Non-pigmented ciliary epithelial cell (primary cell): ENCODE data around the gene PCGF1.

Experiments used
- DNase-seq: peaks from one replicate; pipeline ENCODE4 v3.0.0-alpha.2; 2010; ENCODE audit warnings: low read depth

PCGF1 gene

GRCh38 chr2:74515271-74515980, 7.9 kb upstream of the PCGF1 start:
- DNase-seq: no peak

GRCh38 chr2:74514368-74515270, 7.1 kb upstream of the PCGF1 start, which contains the start of gene TLX2:
Gene TLX2 (plus strand): TSS chr2:74514450. CDS start chr2:74514807, 357 bp downstream.
- no peak for DNase-seq

- no peak for DNase-seq
These were observed 6.3 kb upstream of the PCGF1 start for GRCh38 chr2:74513605-74514367.

GRCh38 chr2:74512744-74513604, 5.5 kb upstream of the PCGF1 start:
- DNase-seq: no peak

GRCh38 chr2:74511104-74511989, 3.9 kb upstream of the PCGF1 start:
- no peak for DNase-seq

GRCh38 chr2:74510272-74510671, 2.8 kb upstream of the PCGF1 start:
- no peak for DNase-seq

GRCh38 chr2:74507926-74508520, 528 bp upstream of the PCGF1 start:
- no peak for DNase-seq

GRCh38 chr2:74505448-74506246, 1.8 kb downstream of the PCGF1 start:
- DNase-seq: no peak

- no peak for DNase-seq
These were observed 2.9 kb downstream of the PCGF1 start for GRCh38 chr2:74504591-74504990.

GRCh38 chr2:74503506-74504475, 3.7 kb downstream of the PCGF1 start:
- DNase-seq: no peak

- no peak for DNase-seq
These were observed 4.6 kb downstream of the PCGF1 start for GRCh38 chr2:74502720-74503505.

- no peak for DNase-seq
These were observed 5.3 kb downstream of the PCGF1 start for GRCh38 chr2:74502147-74502719.

- no peak for DNase-seq
These were observed 6.0 kb downstream of the PCGF1 start for GRCh38 chr2:74501335-74502071.

- DNase-seq: no peak
These were observed 6.9 kb downstream of the PCGF1 start for GRCh38 chr2:74500578-74500946.

- DNase-seq: no peak
These were observed 7.4 kb downstream of the PCGF1 start for GRCh38 chr2:74499940-74500577.
